GM04503 (cell line): ENCODE measurements around the gene CD6.
"Not testable (repeated sequence)": the region's sequence is repeated elsewhere in the genome, so short reads cannot be mapped to it uniquely, and the experiment has no call there.

ENCODE experiments used
- DNase-seq: peaks from one replicate; pipeline ENCODE4 v3.0.0-alpha.2; 2012; ENCODE audit warnings: low read depth

Gene CD6

GRCh38 chr11:60953781-60954180 is 17.7 kb upstream of the CD6 start:
- DNase-seq, result no peak

- no peak for DNase-seq
Observed at GRCh38 chr11:60954421-60954820, 17.1 kb upstream of the CD6 start.

GRCh38 chr11:60955571-60955970 is 15.9 kb upstream of the CD6 start:
- no peak for DNase-seq

- peak; percentile 12 for DNase-seq
Observed at GRCh38 chr11:60957188-60957587, 14.3 kb upstream of the CD6 start.

GRCh38 chr11:60959431-60959830 is 12.0 kb upstream of the CD6 start:
- peak; percentile 15 for DNase-seq

GRCh38 chr11:60960405-60960804 is 11.1 kb upstream of the CD6 start:
- no peak for DNase-seq

GRCh38 chr11:60964801-60965200 is 6.7 kb upstream of the CD6 start:
- no peak for DNase-seq

- no peak for DNase-seq
Observed at GRCh38 chr11:60966890-60967289, 4.6 kb upstream of the CD6 start.

- no peak for DNase-seq
Observed at GRCh38 chr11:60968223-60968622, 3.3 kb upstream of the CD6 start.

- no peak for DNase-seq
Observed at GRCh38 chr11:60970369-60970774, 1.1 kb upstream of the CD6 start.

GRCh38 chr11:60970890-60971289 is 590 bp upstream of the CD6 start:
- no peak for DNase-seq

- no peak for DNase-seq
Observed at GRCh38 chr11:60972182-60973030, 926 bp downstream of the CD6 start.

GRCh38 chr11:60973699-60974098 is 2.2 kb downstream of the CD6 start:
- DNase-seq, result no peak

GRCh38 chr11:60974316-60974715 is 2.8 kb downstream of the CD6 start:
- not testable (repeated sequence) for DNase-seq

- DNase-seq, result no peak
Observed at GRCh38 chr11:60974726-60975125, 3.2 kb downstream of the CD6 start.

GRCh38 chr11:60977224-60977623 is 5.7 kb downstream of the CD6 start:
- no peak for DNase-seq

- no peak for DNase-seq
Observed at GRCh38 chr11:60977836-60978235, 6.4 kb downstream of the CD6 start.

- no peak for DNase-seq
Observed at GRCh38 chr11:60978546-60979380, 7.3 kb downstream of the CD6 start.

- no peak for DNase-seq
Observed at GRCh38 chr11:60981515-60981914, 10.0 kb downstream of the CD6 start.

GRCh38 chr11:60982184-60982583 is 10.7 kb downstream of the CD6 start:
- DNase-seq, result no peak

GRCh38 chr11:60984149-60984548 is 12.7 kb downstream of the CD6 start:
- DNase-seq, result no peak

GRCh38 chr11:60984636-60985035 is 13.2 kb downstream of the CD6 start:
- DNase-seq, result no peak

GRCh38 chr11:60985501-60985900 is 14.0 kb downstream of the CD6 start:
- DNase-seq, result no peak
